Astrocyte (in vitro differentiated cells and primary cell): Measurements from ENCODE around the gene FUT9. TPM values are rescaled to one million over a fixed set of nuclear protein-coding genes. Genes with fewer than 3 reads are reported as not detected.

Experiments used
- DNase-seq: peaks from one replicate; pipeline ENCODE4 v3.0.0-alpha.2; 2010; ENCODE audit warnings: low read depth
- FAIRE-seq: peaks from 2 replicates; lab custom pipeline; 2011; peaks lifted over from hg19 to GRCh38; lab: Jason Lieb, UNC
- H2AFZ ChIP-seq: 2 replicates; pipeline ENCODE4 v1.6.0; 2012; ENCODE audit warnings: low read depth, low read length, inconsistent platforms
- H3K27ac ChIP-seq: 2 replicates; pipeline ENCODE4 v1.5.1; 2011; ENCODE audit warnings: low read depth, low read length, inconsistent platforms
- H3K27me3 ChIP-seq: 2 replicates; pipeline ENCODE4 v1.6.0; 2011; ENCODE audit warnings: low read length, inconsistent platforms; ENCODE audit not compliant: insufficient read depth
- H3K36me3 ChIP-seq: 2 replicates; pipeline ENCODE4 v1.5.1; 2011; ENCODE audit warnings: low read length, inconsistent platforms; ENCODE audit not compliant: insufficient read depth
- H3K4me1 ChIP-seq: 2 replicates; pipeline ENCODE4 v1.5.1; 2011; ENCODE audit warnings: low read length, inconsistent platforms; ENCODE audit not compliant: insufficient read depth
- H3K4me2 ChIP-seq: 2 replicates; pipeline ENCODE4 v1.6.0; 2012; ENCODE audit warnings: low read length, inconsistent platforms
- H3K4me3 ChIP-seq: 2 replicates; pipeline ENCODE4 v1.5.1; 2011; ENCODE audit warnings: low read depth, mild to moderate bottlenecking, low read length, inconsistent platforms; ENCODE audit not compliant: insufficient read depth
- H3K79me2 ChIP-seq: 2 replicates; pipeline ENCODE4 v1.6.0; 2012; ENCODE audit warnings: mild to moderate bottlenecking, low read length, inconsistent platforms; ENCODE audit not compliant: insufficient read depth
- H3K9ac ChIP-seq: 2 replicates; pipeline ENCODE4 v1.6.0; 2012; ENCODE audit warnings: mild to moderate bottlenecking, low read length, inconsistent platforms
- H3K9me3 ChIP-seq: 2 replicates; pipeline ENCODE4 v1.5.1; 2012; ENCODE audit warnings: low read depth, mild to moderate bottlenecking, low read length, inconsistent platforms; ENCODE audit not compliant: insufficient read depth
- H4K20me1 ChIP-seq: 2 replicates; pipeline ENCODE4 v1.6.0; 2012; ENCODE audit warnings: low read length, inconsistent platforms; ENCODE audit not compliant: insufficient read depth
- H3K27ac Mint-ChIP-seq: one replicate; pipeline ENCODE4 v1.8.0; 2021; ENCODE audit warnings: mild to moderate bottlenecking, mixed read lengths; ENCODE audit not compliant: unreplicated experiment
- H3K27me3 Mint-ChIP-seq: one replicate; pipeline ENCODE4 v1.8.0; 2021; ENCODE audit warnings: low read depth, mixed read lengths; ENCODE audit not compliant: unreplicated experiment
- H3K36me3 Mint-ChIP-seq: one replicate; pipeline ENCODE4 v1.8.0; 2021; ENCODE audit warnings: low read depth, mixed read lengths; ENCODE audit not compliant: unreplicated experiment
- H3K4me1 Mint-ChIP-seq: one replicate; pipeline ENCODE4 v1.8.0; 2021; ENCODE audit warnings: low read depth, mixed read lengths; ENCODE audit not compliant: unreplicated experiment
- H3K4me3 Mint-ChIP-seq: one replicate; pipeline ENCODE4 v1.8.0; 2021; ENCODE audit warnings: mild to moderate bottlenecking, moderate library complexity, mixed read lengths; ENCODE audit not compliant: unreplicated experiment
- H3K9me3 Mint-ChIP-seq: one replicate; pipeline ENCODE4 v1.8.0; 2021; ENCODE audit warnings: mild to moderate bottlenecking, mixed read lengths; ENCODE audit not compliant: unreplicated experiment
- EZH2 ChIP-seq: IDR thresholded peaks from 2 replicates; pipeline ENCODE4 v1.6.1; 2012; ENCODE audit warnings: mild to moderate bottlenecking, low read length, inconsistent platforms; ENCODE audit not compliant: insufficient read depth
- total RNA-seq: library from RNA; stranded (reverse); gene quantifications from 2 replicates; pipeline ENCODE4 v1.2.1, GENCODE V29; 2021
- TF ChIP-seq, protein P1 (sequence below): IDR thresholded peaks from 2 replicates; pipeline ENCODE4 v1.5.1; 2011; ENCODE audit warnings: low read depth, mild to moderate bottlenecking, inconsistent platforms, low read length, moderate library complexity; ENCODE audit not compliant: insufficient read depth

The FUT9 gene
- total RNA-seq, 1 donor from 2014 or later, result 0.20 TPM

GRCh38 chr6:96171112-96171511 lies 155.3 kb downstream of the FUT9 start:
- H2AFZ ChIP-seq, result no peak overlapping the region
- H3K9me3 Mint-ChIP-seq, result no peaks in the 10 kb centered on the region
- H3K27me3 ChIP-seq, result no peaks in the 10 kb centered on the region
- H3K27ac Mint-ChIP-seq, result no peak overlapping the region
- H3K9me3 ChIP-seq, result no peaks in the 10 kb centered on the region
- no peak for TF ChIP-seq EZH2
- TF ChIP-seq, protein P1, sequence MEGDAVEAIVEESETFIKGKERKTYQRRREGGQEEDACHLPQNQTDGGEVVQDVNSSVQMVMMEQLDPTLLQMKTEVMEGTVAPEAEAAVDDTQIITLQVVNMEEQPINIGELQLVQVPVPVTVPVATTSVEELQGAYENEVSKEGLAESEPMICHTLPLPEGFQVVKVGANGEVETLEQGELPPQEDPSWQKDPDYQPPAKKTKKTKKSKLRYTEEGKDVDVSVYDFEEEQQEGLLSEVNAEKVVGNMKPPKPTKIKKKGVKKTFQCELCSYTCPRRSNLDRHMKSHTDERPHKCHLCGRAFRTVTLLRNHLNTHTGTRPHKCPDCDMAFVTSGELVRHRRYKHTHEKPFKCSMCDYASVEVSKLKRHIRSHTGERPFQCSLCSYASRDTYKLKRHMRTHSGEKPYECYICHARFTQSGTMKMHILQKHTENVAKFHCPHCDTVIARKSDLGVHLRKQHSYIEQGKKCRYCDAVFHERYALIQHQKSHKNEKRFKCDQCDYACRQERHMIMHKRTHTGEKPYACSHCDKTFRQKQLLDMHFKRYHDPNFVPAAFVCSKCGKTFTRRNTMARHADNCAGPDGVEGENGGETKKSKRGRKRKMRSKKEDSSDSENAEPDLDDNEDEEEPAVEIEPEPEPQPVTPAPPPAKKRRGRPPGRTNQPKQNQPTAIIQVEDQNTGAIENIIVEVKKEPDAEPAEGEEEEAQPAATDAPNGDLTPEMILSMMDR, result no peak
- H3K79me2 ChIP-seq, result no peaks in the 10 kb centered on the region
- H3K27me3 Mint-ChIP-seq, result no peaks in the 10 kb centered on the region
- no peak overlapping the region for H3K4me3 Mint-ChIP-seq
- H4K20me1 ChIP-seq, result no peaks in the 10 kb centered on the region
- H3K4me1 Mint-ChIP-seq, result peaks cover 21% of the 10 kb centered on the region
- no peak overlapping the region for H3K4me3 ChIP-seq
- FAIRE-seq (no peak), DNase-seq (no peak)
- no peaks in the 10 kb centered on the region for H3K36me3 Mint-ChIP-seq
- no peak overlapping the region for H3K4me2 ChIP-seq
- H3K36me3 ChIP-seq, result no peaks in the 10 kb centered on the region
- no peak overlapping the region for H3K27ac ChIP-seq
- no peak overlapping the region for H3K9ac ChIP-seq
- no peaks in the 10 kb centered on the region for H3K4me1 ChIP-seq

DNA sequence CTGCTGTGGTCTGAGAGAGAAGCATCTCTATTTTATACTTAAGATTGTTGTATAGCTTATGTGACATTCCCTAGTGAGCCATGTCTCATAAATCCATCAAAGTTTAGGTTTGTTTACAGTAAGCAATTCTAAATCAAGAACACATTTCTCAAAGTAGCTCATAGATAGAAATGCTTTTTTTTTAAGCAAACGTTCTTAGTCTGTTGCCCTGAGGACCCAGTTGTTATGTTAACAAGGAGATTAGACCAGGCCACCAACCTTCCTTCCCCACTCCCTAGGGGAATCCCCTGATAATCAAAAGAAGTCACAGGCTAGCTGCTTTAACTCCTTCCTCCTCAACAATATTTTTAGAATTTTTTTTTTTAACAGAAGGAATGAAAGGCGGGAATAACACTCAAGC lies 169.0 kb downstream of the FUT9 start:
- H3K9me3 Mint-ChIP-seq, result peaks cover 7% of the 10 kb centered on the region
- no peaks in the 10 kb centered on the region for H3K27me3 ChIP-seq
- no peaks in the 10 kb centered on the region for H3K36me3 Mint-ChIP-seq
- H3K4me1 ChIP-seq, result no peaks in the 10 kb centered on the region
- no peaks in the 10 kb centered on the region for H3K9me3 ChIP-seq
- H3K27ac Mint-ChIP-seq, result no peak overlapping the region
- H3K27me3 Mint-ChIP-seq, result no peaks in the 10 kb centered on the region
- no peak overlapping the region for H3K9ac ChIP-seq
- no peak overlapping the region for H3K4me3 ChIP-seq
- DNase-seq, result no peak
- H3K36me3 ChIP-seq, result no peaks in the 10 kb centered on the region
- H3K4me3 Mint-ChIP-seq, result no peak overlapping the region
- no peaks in the 10 kb centered on the region for H3K79me2 ChIP-seq
- no peak overlapping the region for H2AFZ ChIP-seq
- peaks cover 11% of the 10 kb centered on the region for H3K4me1 Mint-ChIP-seq
- no peak for FAIRE-seq
- no peak overlapping the region for H3K4me2 ChIP-seq
- H4K20me1 ChIP-seq, result no peaks in the 10 kb centered on the region
- TF ChIP-seq, protein P1, result no peak
- no peak for TF ChIP-seq EZH2
- H3K27ac ChIP-seq, result no peak overlapping the region

DNA sequence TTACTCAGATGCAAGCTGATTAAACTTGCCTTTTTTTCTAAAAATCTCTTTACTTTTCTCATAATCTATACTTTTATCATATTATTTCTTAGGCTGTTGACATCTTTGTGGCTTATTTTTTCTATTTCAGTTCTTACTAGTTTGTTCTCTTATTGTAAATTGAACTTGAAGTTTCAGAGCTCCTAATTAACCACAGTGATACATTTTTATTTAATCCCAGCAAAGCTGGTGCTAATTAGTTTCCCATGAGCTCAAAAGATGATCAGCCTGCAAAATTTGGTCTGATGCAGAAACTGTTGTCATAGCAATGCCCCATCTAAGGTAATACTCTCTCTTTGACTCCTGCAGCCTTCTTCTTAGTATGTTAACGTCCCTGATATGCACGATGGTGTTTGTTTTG lies 170.3 kb downstream of the FUT9 start:
- Mint-ChIP-seq H3K27me3 (no peaks in the 10 kb centered on the region), H3K27ac (no peak overlapping the region), H3K4me3 (no peak overlapping the region), H3K9me3 (peaks cover 7% of the 10 kb centered on the region), H3K36me3 (no peaks in the 10 kb centered on the region), H3K4me1 (peaks cover 11% of the 10 kb centered on the region)
- no peak for DNase-seq
- TF ChIP-seq, protein P1, result no peak
- H3K4me3 ChIP-seq, result no peak overlapping the region
- no peaks in the 10 kb centered on the region for H3K4me1 ChIP-seq
- no peaks in the 10 kb centered on the region for H3K79me2 ChIP-seq
- no peaks in the 10 kb centered on the region for H4K20me1 ChIP-seq
- no peak overlapping the region for H3K4me2 ChIP-seq
- no peak overlapping the region for H3K27ac ChIP-seq
- H3K36me3 ChIP-seq, result no peaks in the 10 kb centered on the region
- FAIRE-seq, result no peak
- no peak overlapping the region for H3K9ac ChIP-seq
- H3K9me3 ChIP-seq, result no peaks in the 10 kb centered on the region
- no peaks in the 10 kb centered on the region for H3K27me3 ChIP-seq
- H2AFZ ChIP-seq, result no peak overlapping the region
